ENCODE measurements around the gene WDR7. TPM values are rescaled to one million over a fixed set of nuclear protein-coding genes. Genes with fewer than 3 reads are reported as not detected.

The WDR7 gene
- polyA plus RNA-seq, 1 donor, result 12.6 TPM

- no peak for DNase-seq
Measured at GRCh38 chr18:56947236-56947635, 296.1 kb downstream of the WDR7 start.

- DNase-seq, result no peak
Measured at GRCh38 chr18:56952026-56952425, 300.9 kb downstream of the WDR7 start.

- DNase-seq, result no peak
Measured at GRCh38 chr18:56953428-56954198, 302.5 kb downstream of the WDR7 start.

GRCh38 chr18:56955490-56955889 is 304.3 kb downstream of the WDR7 start:
- no peak for DNase-seq

GRCh38 chr18:56959120-56959519 is 308.0 kb downstream of the WDR7 start:
- DNase-seq, result no peak

- no peak for DNase-seq
Measured at GRCh38 chr18:56962322-56962721, 311.2 kb downstream of the WDR7 start.

- no peak for DNase-seq
Measured at GRCh38 chr18:56967035-56967434, 315.9 kb downstream of the WDR7 start.

- DNase-seq, result no peak
Measured at GRCh38 chr18:56973487-56973886, 322.3 kb downstream of the WDR7 start.

GRCh38 chr18:56974141-56974540 is 323.0 kb downstream of the WDR7 start:
- no peak for DNase-seq

GRCh38 chr18:56975276-56975675 is 324.1 kb downstream of the WDR7 start:
- DNase-seq, result no peak

- no peak for DNase-seq
Measured at GRCh38 chr18:56977309-56977708, 326.1 kb downstream of the WDR7 start.

GRCh38 chr18:56977771-56978170 is 326.6 kb downstream of the WDR7 start:
- no peak for DNase-seq

- no peak for DNase-seq
Measured at GRCh38 chr18:56980151-56980550, 329.0 kb downstream of the WDR7 start.

GRCh38 chr18:56982766-56983165 is 331.6 kb downstream of the WDR7 start:
- DNase-seq, result peak; percentile 13

- DNase-seq, result no peak
Measured at GRCh38 chr18:56983275-56983992, 332.3 kb downstream of the WDR7 start.

GRCh38 chr18:56984731-56985130 is 333.6 kb downstream of the WDR7 start:
- DNase-seq, result no peak

GRCh38 chr18:56986829-56987228 is 335.7 kb downstream of the WDR7 start:
- no peak for DNase-seq

- no peak for DNase-seq
Measured at GRCh38 chr18:56987236-56987635, 336.1 kb downstream of the WDR7 start.

- DNase-seq, result no peak
Measured at GRCh38 chr18:56988022-56988421, 336.9 kb downstream of the WDR7 start.

GRCh38 chr18:56990678-56991077 is 339.5 kb downstream of the WDR7 start:
- DNase-seq, result no peak

- DNase-seq, result no peak
Measured at GRCh38 chr18:56992777-56993176, 341.6 kb downstream of the WDR7 start.

- no peak for DNase-seq
Measured at GRCh38 chr18:56995579-56996188, 344.5 kb downstream of the WDR7 start.

- DNase-seq, result no peak
Measured at GRCh38 chr18:56997200-56997599, 346.0 kb downstream of the WDR7 start.

- no peak for DNase-seq
Measured at GRCh38 chr18:56999823-57000222, 348.7 kb downstream of the WDR7 start.
